ENCODE results near the gene PARD3B.

GRCh38 chr2:205158404-205158803 lies 613.1 kb downstream of the PARD3B start:
- TF ChIP-seq CTCF (conservative IDR thresholded peaks at IDR 0.05) (no peak), EZH2 (IDR thresholded peaks at IDR 0.05; ENCODE audit: low read depth) (no peak)

Data from PC-9 (cell line).